Measurements from ENCODE around the gene FRMD5.

DNA sequence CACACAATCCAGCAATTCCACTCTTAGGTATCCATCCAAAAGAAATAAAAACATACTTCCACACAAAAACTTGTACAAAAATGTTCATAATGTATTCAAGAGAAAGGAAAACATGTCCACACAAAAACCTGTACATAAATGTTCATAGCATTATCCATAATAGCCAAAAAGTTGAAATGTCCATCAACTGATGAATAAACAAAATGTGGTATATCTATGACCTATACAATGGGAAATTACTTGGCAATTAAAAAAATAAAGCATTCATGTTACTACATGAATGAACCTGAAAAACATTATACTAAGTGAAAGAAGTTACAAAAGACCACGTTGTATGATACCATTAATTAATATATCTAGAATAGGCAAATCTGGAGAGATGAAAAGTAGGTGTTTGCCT lies 17.9 kb downstream of the FRMD5 start:
- TF ChIP-seq, protein P1, sequence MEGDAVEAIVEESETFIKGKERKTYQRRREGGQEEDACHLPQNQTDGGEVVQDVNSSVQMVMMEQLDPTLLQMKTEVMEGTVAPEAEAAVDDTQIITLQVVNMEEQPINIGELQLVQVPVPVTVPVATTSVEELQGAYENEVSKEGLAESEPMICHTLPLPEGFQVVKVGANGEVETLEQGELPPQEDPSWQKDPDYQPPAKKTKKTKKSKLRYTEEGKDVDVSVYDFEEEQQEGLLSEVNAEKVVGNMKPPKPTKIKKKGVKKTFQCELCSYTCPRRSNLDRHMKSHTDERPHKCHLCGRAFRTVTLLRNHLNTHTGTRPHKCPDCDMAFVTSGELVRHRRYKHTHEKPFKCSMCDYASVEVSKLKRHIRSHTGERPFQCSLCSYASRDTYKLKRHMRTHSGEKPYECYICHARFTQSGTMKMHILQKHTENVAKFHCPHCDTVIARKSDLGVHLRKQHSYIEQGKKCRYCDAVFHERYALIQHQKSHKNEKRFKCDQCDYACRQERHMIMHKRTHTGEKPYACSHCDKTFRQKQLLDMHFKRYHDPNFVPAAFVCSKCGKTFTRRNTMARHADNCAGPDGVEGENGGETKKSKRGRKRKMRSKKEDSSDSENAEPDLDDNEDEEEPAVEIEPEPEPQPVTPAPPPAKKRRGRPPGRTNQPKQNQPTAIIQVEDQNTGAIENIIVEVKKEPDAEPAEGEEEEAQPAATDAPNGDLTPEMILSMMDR (conservative IDR thresholded peaks at IDR 0.05 in 1 of 2, IDR thresholded peaks at IDR 0.05 in 1 of 2; ENCODE audit: low read depth in 1 of 2, low read length in 2 of 2): no peak
- no peak for TF ChIP-seq EZH2 (IDR thresholded peaks at IDR 0.05; ENCODE audit: low read length, missing control alignments)

Data from fibroblast of lung (primary cell).